Measurements from ENCODE around the gene MEF2B.
"Not testable (repeated sequence)": the region's sequence is repeated elsewhere in the genome, so short reads cannot be mapped to it uniquely, and the experiment has no call there.

MEF2B gene

GRCh38 chr19:19132912-19133311 is 37.2 kb downstream of the MEF2B start:
- in situ Hi-C loops (cut with HindIII; ENCODE audit: low sequenced_read_pairs): no loop called here

DNA sequence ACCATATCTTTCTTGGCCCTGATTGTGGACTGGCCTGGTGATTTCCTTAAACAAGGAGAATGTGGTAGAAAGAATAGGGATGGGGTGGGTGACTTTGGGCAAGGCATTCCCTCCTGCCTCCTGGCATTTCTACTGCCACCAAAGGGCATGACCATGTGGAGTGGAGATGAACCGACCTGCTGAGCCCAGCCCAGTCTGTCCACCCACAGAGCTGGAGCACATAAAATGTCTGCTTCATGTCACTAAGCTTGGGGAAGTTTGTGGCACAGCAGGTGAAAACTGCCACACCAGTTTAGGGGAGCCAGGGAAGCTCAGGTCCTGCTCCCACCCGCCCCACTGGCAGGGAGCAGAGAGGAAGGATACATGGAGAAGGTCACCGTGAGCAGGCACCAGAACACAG is 38.1 kb downstream of the MEF2B start:
- in situ Hi-C loops (cut with HindIII; ENCODE audit: low sequenced_read_pairs): no loop called here

DNA sequence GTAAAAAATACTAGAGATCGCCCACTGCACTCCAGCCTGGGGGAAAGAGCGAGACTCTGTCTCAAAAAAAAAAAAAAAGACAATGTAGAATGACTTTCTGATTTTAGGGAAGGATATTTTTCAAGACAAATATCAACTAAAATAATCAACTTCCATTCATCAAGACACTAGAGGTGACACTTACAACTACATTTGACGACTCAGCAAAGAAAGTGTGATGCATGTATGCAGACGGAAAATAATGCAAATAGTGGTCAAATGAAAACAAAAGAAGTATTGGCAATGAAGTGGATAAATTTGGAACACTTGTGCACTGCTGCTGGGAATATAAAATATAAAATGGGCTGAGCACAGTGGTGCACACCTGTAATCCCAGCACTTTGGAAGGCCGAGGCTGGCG is 44.0 kb downstream of the MEF2B start:
- in situ Hi-C loops (cut with HindIII; ENCODE audit: low sequenced_read_pairs): no loop called here

- in situ Hi-C loops (cut with HindIII; ENCODE audit: low sequenced_read_pairs): no loop called here
These were observed 46.7 kb downstream of the MEF2B start for GRCh38 chr19:19123386-19123785.

DNA sequence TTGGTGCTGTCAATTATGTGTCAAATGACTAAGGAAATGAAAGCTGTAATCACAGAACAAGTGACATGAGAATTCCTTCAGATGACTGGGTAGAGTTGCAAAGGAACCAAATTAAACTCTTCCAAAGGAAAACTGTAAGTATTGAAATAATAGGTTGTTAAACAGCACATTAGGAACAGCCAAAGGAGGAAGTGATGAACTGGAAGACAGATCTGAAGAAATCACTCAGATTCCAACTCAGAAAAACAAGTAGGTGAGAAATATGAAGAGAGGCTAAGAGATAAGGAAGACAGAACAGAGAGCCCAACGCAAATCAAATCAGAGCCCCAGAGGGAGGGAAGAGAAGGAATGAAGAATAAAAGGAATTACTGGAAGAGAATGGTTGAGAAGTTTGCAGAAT is 47.2 kb downstream of the MEF2B start:
- in situ Hi-C loops (cut with HindIII; ENCODE audit: low sequenced_read_pairs): no loop called here

DNA sequence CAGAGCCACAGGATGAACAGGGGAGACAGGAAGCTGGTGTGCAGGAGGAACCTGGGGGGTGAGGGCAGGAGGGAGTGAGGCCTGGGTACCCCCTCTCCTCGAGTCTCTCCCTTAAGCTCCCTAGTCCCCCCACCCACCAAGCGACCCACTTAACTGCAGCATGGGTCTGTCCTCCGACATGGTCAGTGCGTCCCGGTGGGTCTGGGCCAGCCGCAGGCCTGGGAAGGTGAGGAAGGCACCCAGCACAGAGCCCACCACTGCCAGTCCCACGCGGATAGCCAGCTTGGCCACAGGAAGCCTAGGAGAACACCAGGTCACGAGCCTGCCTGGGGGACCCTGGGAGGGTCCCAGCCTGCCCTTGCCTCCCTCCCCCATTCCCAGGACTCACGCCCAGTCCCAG is 48.7 kb downstream of the MEF2B start:
- in situ Hi-C loops (cut with HindIII; ENCODE audit: low sequenced_read_pairs): no loop called here

GRCh38 chr19:19120308-19121231 is 49.5 kb downstream of the MEF2B start:
- in situ Hi-C loops (cut with HindIII; ENCODE audit: low sequenced_read_pairs): no loop called here

DNA sequence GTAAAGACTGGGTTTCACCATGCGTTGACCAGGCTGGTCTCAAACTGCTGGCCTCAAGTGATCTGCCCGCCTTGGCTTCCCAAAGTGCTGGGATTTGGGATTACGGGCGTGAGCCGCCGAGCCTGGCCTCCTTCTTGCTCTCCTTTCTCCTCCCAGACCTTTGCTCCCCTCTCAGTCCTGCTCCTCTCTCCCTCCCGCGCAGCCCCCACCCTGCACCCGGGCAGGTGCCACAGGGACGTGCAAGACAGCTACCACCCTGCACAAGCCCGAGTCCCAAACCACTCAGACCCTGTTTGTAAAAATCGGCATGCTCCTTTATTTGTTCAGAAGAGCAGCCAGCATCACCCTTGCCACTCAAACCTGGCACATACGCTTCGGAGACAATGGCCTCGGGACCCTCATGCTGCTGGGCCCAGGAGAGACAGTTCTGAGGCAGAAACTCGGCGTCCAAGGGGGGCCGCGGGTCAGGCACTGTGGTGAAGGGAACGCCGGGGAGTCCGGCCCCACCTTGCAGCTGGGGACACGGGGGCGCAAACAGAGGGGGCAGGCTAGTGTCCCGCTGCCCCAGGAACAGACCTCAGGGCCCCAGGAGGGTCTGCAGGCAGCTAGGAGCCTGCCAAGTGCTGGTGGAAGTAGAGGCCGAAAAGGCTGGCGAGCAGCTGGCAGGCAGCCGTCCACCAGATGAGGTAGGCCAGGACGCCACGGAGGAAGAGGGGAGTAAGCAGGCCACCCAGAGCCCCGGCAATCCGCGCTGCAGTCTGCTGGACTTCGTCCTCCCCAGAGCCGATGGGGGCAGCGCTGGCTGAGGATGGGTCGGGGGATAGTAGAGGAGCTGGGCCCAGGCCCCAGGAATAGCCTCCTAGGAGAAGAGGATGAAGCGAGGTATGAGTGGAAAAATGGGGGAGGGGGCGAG is 50.5 kb downstream of the MEF2B start:
- in situ Hi-C loops (cut with HindIII; ENCODE audit: low sequenced_read_pairs): no loop called here

DNA sequence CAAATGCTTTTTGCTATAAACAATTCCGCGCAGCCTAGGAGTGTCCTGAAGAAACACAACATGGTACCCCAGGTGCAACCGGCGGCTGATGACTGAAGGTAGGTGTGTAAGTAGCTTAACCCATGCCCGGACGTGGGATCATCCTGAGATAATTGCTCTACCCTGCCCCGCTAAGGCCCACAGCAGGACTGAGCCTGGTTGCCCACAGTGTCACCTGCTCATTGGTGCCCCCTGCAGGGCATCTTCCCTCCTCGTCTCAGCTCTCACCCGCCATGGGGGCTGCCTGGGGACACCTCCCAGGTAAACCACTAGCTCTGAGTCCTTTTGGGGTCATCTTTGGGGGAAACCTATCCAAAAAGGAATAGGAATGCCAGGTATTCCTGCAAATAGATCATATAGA is 54.1 kb downstream of the MEF2B start:
- in situ Hi-C loops (cut with HindIII; ENCODE audit: low sequenced_read_pairs): no loop called here

DNA sequence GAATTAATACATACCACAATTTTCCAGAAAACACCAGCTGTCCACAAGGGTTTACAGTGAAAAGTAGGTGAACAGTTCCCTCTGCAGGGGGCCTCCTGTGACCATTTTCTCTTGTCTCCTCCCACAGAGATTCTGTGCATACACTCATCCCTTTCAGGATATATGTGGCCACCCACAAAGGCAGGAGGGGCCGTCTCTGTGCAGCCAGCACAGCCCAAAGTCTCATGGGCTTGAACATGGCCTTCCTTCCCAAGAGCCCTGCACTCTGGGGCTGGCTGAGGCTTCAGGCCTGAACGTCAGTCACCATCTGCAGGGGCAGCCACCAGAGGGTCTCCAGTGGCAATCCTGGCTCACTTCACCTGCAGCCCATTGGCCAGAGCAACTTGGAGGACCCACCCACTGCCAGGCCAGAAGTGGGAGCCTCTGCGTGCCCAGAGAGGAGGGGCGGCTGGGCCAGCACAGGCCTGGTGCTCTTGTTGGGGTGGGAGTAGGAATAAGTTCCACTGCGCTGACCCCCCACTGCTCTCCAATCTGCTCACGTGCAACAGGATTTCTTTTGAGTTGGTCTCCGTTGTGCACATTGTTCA is 56.9 kb downstream of the MEF2B start:
- in situ Hi-C loops (cut with HindIII; ENCODE audit: low sequenced_read_pairs): no loop called here

DNA sequence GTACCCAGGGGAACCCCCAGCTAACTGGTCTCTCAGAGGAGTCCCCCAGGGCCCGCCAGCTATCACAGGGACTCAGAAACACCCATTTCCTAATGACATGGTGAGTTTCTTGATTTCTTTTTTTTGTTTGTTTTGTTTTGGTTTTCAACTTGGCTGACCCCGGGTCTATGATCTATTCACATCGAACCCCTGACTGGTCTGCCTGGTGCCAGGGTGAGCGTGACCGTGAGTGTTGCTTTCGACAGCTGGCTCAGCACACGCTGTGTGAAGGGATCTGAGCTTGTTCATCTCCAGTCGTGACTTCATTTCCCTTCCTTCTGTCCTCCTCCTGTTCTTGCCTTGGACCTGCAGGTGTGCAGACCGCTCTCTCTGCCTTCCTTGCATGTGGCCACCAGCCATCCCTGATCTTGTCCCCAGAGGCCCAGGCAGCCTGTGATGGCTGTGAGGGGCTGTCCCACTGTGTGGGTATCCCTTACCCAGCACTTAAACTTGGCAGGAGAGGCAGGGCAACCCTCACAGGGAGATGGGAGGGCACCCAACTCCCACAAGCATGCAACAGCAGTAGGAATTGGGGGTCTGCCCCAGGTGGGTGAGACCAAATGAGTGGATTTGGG is 58.0 kb downstream of the MEF2B start:
- in situ Hi-C loops (cut with HindIII; ENCODE audit: low sequenced_read_pairs): no loop called here

DNA sequence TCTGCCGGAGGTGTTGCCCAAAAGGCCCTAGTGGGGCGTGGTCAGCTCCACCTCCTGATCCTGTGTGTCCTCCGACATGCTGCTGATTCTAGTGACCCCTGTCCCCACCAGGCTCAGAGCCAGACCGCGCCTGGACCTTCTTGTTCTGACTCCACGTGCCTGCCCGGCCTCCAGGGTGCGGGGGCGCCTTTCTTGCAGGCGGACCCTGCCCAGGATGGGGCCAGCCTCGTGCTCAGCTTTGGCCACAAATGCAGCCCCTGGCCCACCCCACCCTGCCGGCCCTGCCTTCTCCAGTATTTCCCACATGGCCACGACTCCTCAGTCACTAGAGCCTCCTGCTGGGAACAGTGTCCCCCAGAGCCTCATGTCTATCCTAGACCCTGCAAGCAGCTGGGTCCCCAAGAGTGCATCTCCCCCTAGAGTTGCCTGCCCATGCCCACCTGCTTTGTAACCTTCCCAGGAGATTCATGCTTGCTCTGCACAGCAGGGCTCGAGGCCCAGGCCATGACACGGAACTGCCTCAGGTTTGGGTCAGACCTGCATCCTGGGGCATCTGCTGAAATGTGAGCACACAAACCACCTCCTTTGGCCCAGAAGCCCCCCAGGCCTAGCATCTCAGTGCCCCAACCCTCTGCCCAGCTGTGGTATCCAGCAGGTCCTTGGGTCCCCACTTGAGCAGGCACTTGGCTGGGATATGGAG is 58.8 kb downstream of the MEF2B start:
- in situ Hi-C loops (cut with HindIII; ENCODE audit: low sequenced_read_pairs): no loop called here

DNA sequence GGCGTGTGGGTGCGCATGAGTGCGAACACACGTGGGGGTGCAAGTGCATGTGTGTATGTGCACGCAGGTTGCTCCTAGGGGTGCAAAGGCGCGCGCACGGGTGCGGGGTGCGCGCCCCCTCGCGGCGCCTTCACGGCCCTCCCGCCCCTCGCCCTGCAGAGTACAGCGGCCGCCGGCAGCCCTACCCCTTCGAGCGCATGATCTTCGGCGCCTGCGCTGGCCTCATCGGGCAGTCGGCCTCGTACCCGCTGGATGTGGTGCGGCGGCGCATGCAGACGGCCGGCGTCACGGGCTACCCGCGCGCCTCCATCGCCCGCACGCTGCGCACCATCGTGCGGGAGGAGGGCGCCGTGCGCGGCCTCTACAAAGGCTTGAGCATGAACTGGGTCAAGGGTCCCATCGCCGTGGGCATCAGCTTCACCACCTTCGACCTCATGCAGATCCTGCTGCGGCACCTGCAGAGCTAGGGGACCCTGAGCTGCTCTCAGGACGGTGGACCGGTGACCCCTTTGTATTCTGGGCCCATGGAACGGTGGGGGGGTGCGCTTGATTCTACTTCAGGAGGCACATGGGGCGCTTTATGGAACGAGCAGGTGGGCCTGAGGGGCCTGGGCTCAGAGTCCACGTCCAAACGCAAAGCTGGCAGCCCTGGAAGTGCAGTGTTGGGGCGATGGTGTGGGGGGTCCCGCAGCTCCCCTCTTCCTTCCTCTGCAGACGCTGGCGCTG is 59.5 kb downstream of the MEF2B start:
- in situ Hi-C loops (cut with HindIII; ENCODE audit: low sequenced_read_pairs): no loop called here

GRCh38 chr19:19109601-19110000 is 60.5 kb downstream of the MEF2B start:
- in situ Hi-C loops (cut with HindIII; ENCODE audit: low sequenced_read_pairs): no loop called here

- in situ Hi-C loops (cut with HindIII; ENCODE audit: low sequenced_read_pairs): no loop called here
These were observed 62.4 kb downstream of the MEF2B start for GRCh38 chr19:19107654-19108053.

GRCh38 chr19:19106938-19107337 is 63.1 kb downstream of the MEF2B start:
- in situ Hi-C loops (cut with HindIII; ENCODE audit: low sequenced_read_pairs): not testable (repeated sequence)

DNA sequence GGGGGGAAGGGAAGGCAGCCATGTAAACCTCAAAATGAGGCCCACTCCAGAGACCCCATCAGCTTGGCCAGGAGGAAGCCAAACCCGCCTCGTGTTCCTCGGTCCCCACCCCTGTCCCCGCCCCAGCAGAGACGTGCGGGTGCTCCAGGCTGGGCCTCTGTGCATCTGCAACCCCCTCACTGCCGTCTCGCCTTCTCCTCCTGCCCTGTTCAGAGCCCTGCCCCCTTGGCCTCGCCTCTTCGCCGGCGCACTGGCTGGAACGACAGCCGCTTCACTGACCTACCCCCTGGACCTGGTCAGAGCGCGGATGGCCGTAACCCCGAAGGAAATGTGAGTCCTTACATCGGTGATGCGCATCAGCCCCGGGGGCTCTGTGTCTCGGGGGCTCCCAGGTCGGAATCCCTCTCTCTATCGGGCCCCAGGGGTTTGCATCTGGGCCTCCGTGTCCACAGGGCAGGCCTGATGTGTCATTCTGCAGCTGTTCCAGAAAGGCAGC is 64.0 kb downstream of the MEF2B start:
- in situ Hi-C loops (cut with HindIII; ENCODE audit: low sequenced_read_pairs): no loop called here

DNA sequence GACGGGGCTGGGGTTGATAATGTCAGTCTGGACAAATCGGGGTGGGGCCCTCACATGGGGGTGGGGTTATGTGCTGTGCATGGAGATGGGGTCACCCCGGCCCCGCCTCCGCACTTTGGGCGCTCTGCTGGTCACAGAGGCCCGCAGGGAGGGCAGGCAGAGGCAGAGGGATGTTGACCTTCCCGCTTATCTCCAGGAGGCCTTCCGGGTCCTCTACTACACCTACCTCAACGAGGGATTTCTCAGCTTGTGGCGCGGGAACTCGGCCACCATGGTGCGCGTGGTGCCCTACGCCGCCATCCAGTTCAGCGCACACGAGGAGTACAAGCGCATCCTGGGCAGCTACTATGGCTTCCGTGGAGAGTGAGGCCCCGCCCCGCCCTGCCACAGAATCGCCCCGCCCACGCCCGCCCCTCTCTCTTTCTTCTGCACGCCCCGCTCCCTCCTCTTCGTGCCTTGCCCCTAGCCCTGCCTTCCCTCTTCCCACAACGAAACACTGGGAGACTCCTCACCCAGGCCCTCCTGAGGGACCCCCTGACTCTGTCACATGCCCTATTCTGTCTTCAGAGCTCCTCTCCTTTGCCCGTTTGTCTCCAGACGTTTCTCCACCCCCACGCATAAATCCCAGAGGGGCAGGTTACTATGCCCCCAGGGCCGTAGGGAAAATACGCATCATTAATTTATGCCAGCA is 64.6 kb downstream of the MEF2B start:
- in situ Hi-C loops (cut with HindIII; ENCODE audit: low sequenced_read_pairs): no loop called here

DNA sequence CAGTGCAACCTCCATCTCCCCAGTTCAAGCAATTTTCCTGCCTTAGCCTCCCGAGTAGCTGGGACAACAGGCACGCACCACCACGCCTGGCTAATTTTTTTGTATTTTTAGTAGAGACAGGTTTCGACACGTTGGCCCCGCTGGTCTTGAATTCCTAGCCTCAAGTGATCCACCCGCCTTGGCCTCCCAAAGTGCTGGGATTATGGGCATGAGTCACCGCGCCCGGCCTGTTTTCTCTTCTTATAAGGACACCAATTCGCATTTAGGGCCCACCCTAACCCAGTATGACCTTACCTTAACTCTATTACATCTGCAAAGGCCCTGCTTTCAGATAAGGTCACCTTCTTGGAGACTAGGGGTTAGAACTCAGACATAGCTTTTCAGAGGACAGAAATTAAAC is 66.9 kb downstream of the MEF2B start:
- in situ Hi-C loops (cut with HindIII; ENCODE audit: low sequenced_read_pairs): no loop called here
